GM12891 (cell line): ENCODE data around the gene LRIG1.

Experiments
- POLR2A ChIP-seq: IDR thresholded peaks from 2 replicates; pipeline ENCODE4 v1.6.1; 2011; ENCODE audit warnings: low read depth, low read length, control low read depth
- POLR2AphosphoS5 ChIP-seq: IDR thresholded peaks from 2 replicates; pipeline ENCODE4 v1.6.1; 2011; ENCODE audit warnings: low read depth, low read length, control low read depth
- SPI1 ChIP-seq: IDR thresholded peaks from 2 replicates; pipeline ENCODE4 v1.6.1; 2011; ENCODE audit warnings: low read depth, low read length, control low read depth

DNA sequence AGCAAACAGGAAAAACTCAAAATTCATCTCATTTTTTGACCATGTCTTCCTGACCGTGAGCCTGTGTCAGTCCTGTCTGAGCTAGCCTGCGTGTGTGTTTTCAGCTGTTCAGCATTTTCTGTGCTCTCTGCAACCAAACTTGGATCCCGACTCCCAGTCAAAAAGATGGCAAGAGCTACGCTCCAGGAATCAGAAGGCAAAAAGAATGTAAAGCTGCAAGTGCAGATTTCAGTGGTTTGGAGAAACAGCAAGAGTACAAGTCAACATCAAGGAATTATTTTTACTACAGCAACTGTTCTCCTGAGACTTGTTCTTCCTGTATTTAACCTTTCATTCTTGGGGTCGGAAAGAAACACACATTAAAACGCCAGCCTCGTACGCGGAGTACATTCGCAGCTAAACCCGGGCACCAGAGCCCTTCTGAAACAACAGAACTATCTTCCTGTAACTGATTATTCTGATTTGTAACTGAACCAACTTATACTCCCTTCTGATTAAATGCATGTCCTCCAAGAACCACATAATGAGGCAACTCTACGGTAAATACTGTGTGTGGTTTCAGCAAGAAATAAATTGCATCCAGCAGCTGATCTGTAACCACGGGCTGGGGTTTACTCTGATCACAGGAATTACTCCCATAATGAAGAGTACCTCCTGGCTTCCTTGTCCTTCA lies 107.4 kb downstream of the LRIG1 start:
- TF ChIP-seq POLR2AphosphoS5 (no peak), SPI1 (no peak), POLR2A (no peak)
